Progenitor cell of endocrine pancreas (in vitro differentiated cells): ENCODE measurements around the gene CUL4A. TPM values are rescaled to one million over a fixed set of nuclear protein-coding genes. Genes with fewer than 3 reads are reported as not detected.
A peak's percentile ranks its signal among the peaks of the same experiment; 100 is the strongest.
"Not testable (repeated sequence)": the region's sequence is repeated elsewhere in the genome, so short reads cannot be mapped to it uniquely, and the experiment has no call there.

Experiments
- DNase-seq: peaks from one replicate; pipeline ENCODE4 v3.0.0; 2021; ENCODE audit warnings: low spot score; ENCODE audit not compliant: unreplicated experiment
- H3K27ac Mint-ChIP-seq: 2 replicates; pipeline ENCODE4 v1.8.0; 2021; ENCODE audit warnings: mild to moderate bottlenecking, moderate library complexity, mixed read lengths
- H3K27me3 Mint-ChIP-seq: 2 replicates; pipeline ENCODE4 v1.8.0; 2021; ENCODE audit warnings: mixed read lengths
- H3K36me3 Mint-ChIP-seq: 2 replicates; pipeline ENCODE4 v1.8.0; 2022; ENCODE audit warnings: mixed read lengths; ENCODE audit not compliant: insufficient read depth
- H3K4me1 Mint-ChIP-seq: 2 replicates; pipeline ENCODE4 v1.8.0; 2021; ENCODE audit warnings: low read depth, mixed read lengths
- H3K4me3 Mint-ChIP-seq: 2 replicates; pipeline ENCODE4 v1.8.0; 2021; ENCODE audit warnings: low read depth, mild to moderate bottlenecking, moderate library complexity, mixed read lengths
- H3K9me3 Mint-ChIP-seq: 2 replicates; pipeline ENCODE4 v1.8.0; 2021; ENCODE audit warnings: low read depth, mixed read lengths
- CTCF ChIP-seq: fragments of 200-600 bp; sonication (generic); IDR thresholded peaks from one replicate; pipeline ENCODE4 v1.5.0; 2021; ENCODE audit warnings: antibody characterized with exemption, mild to moderate bottlenecking; ENCODE audit not compliant: unreplicated experiment
- total RNA-seq: library from RNA; stranded (reverse); gene quantifications from 2 replicates; pipeline ENCODE4 v1.2.1, GENCODE V29; 2021

Gene CUL4A
- total RNA-seq, 1 donor from 2014 or later, result 77.1 TPM

GRCh38 chr13:113252516-113253095, 43.2 kb downstream of the CUL4A start:
- peaks cover 38% of the 10 kb centered on the region for H3K36me3 Mint-ChIP-seq
- TF ChIP-seq CTCF, result no peak
- no peaks in the 10 kb centered on the region for H3K9me3 Mint-ChIP-seq
- H3K27ac Mint-ChIP-seq, result peak overlapping the region; percentile 24
- DNase-seq, result no peak
- H3K4me3 Mint-ChIP-seq, result no peak overlapping the region
- H3K27me3 Mint-ChIP-seq, result no peaks in the 10 kb centered on the region
- H3K4me1 Mint-ChIP-seq, result no peaks in the 10 kb centered on the region

GRCh38 chr13:113257908-113258307, 48.5 kb downstream of the CUL4A start:
- H3K27me3 Mint-ChIP-seq, DNase-seq, H3K27ac Mint-ChIP-seq, H3K4me1 Mint-ChIP-seq, H3K9me3 Mint-ChIP-seq, H3K4me3 Mint-ChIP-seq: not testable (repeated sequence)
- peaks cover 35% of the 10 kb centered on the region for H3K36me3 Mint-ChIP-seq

- H3K27ac Mint-ChIP-seq, result no peak overlapping the region
- no peaks in the 10 kb centered on the region for H3K4me1 Mint-ChIP-seq
- no peak for DNase-seq
- no peaks in the 10 kb centered on the region for H3K27me3 Mint-ChIP-seq
- H3K36me3 Mint-ChIP-seq, result peaks cover 34% of the 10 kb centered on the region
- H3K9me3 Mint-ChIP-seq, result no peaks in the 10 kb centered on the region
- H3K4me3 Mint-ChIP-seq, result no peak overlapping the region
- TF ChIP-seq CTCF, result no peak
These were observed 49.1 kb downstream of the CUL4A start for GRCh38 chr13:113258321-113259054.

GRCh38 chr13:113260996-113261395, 51.6 kb downstream of the CUL4A start:
- Mint-ChIP-seq H3K4me1 (no peaks in the 10 kb centered on the region), H3K36me3 (peaks cover 27% of the 10 kb centered on the region), H3K9me3 (no peaks in the 10 kb centered on the region), H3K27ac (no peak overlapping the region), H3K27me3 (no peaks in the 10 kb centered on the region), H3K4me3 (no peak overlapping the region)
- DNase-seq, result no peak
- no peak for TF ChIP-seq CTCF

- not testable (repeated sequence) for H3K4me3 Mint-ChIP-seq, H3K27me3 Mint-ChIP-seq
These were observed 53.6 kb downstream of the CUL4A start for GRCh38 chr13:113263016-113263415.

GRCh38 chr13:113267642-113268405, 58.4 kb downstream of the CUL4A start:
- Mint-ChIP-seq H3K4me3 (no peak overlapping the region), H3K9me3 (no peaks in the 10 kb centered on the region), H3K36me3 (peaks cover 2% of the 10 kb centered on the region), H3K27me3 (no peaks in the 10 kb centered on the region), H3K27ac (no peak overlapping the region), H3K4me1 (no peaks in the 10 kb centered on the region)
- DNase-seq, result no peak
- no peak for TF ChIP-seq CTCF

More at GRCh38 chr13:113263016-113263415, 53.6 kb downstream of the CUL4A start:
- not testable (repeated sequence) for H3K4me1 Mint-ChIP-seq, H3K9me3 Mint-ChIP-seq, H3K27ac Mint-ChIP-seq, DNase-seq
- peaks cover 17% of the 10 kb centered on the region for H3K36me3 Mint-ChIP-seq
